ENCODE measurements around the gene IGF2.

The IGF2 gene

DNA sequence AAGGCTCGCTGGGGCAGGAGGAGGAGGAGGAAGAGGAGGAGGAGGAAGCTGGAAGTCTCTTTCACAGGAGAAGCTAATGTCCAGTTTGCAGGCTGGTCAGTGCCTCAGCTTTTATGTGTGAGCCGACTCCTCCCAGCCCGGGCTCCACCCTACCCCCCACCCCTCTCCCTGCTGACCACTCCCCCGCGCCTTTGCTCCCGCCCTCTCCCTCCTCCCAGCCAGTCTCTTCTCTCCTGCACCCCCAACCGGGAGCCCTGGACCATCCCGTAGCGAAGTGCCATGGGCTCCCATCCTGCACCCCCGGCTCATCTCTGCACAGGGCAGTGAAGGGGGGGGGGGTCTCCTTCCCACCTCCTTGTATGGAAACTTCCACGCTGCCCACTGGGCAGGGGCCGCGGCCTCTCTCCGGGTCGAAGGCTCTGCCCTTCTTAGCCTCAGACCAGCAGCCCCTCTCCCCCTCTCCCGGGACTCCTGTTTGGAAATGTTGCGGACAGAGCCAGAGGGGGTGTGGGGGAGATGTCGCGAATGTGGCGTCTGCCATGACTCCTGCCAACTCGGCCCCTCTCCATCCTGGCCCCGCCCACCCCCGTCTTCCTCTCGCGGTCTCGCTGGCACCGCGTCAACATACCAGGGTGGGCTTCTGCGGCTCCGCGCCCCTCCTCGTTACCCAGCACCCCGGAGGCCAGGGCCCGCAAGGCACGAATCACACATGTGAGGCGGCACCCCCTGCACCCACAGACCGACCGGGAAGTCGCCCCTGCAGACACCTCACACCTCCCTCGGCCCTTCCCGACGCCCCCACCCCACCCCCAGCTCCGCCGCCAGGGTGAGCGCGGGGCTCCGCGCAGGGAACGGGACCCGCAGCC, 1.8 kb downstream of the IGF2 start:
- TF ChIP-seq FOXP2 (optimal IDR thresholded peaks at IDR 0.05; ENCODE audit: borderline replicate concordance, extremely low read depth, extremely low read length, insufficient read depth) (no peak), TAF1 (IDR thresholded peaks at IDR 0.05; ENCODE audit: borderline replicate concordance, insufficient read depth, low read length) (peak; percentile 97), POLR2AphosphoS5 (IDR thresholded peaks at IDR 0.05; ENCODE audit: low read depth, low read length) (peak; percentile 100), SIN3A (IDR thresholded peaks at IDR 0.05; ENCODE audit: borderline replicate concordance, insufficient read depth, low read length) (peak; percentile 48; the same call in 1 of the 2 replicates), REST (IDR thresholded peaks at IDR 0.05; ENCODE audit: insufficient read depth in 1 of 2, low read depth in 2 of 2, low read length in 2 of 2) (peak in 1 of 2 experiments; percentile 5; a peak in 1 of 4 replicates)

DNA sequence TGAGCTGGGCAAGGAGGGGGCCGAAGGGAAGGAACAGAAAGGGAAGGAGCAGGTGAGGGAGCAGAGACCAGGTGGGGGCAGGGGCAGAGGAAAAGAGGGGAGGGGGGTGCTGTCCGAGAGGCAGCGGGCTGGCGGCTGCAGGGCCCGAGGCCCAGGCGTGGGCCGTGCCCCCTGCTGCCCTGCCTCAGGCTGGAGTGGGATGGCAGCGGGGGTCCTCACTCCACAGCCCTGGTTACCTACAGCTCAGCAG, 2.3 kb downstream of the IGF2 start:
- TF ChIP-seq REST (IDR thresholded peaks at IDR 0.05; ENCODE audit: insufficient read depth in 1 of 2, low read depth in 2 of 2, low read length in 2 of 2) (no peak), TAF1 (IDR thresholded peaks at IDR 0.05; ENCODE audit: borderline replicate concordance, insufficient read depth, low read length) (no peak), POLR2AphosphoS5 (IDR thresholded peaks at IDR 0.05; ENCODE audit: low read depth, low read length) (no peak), FOXP2 (optimal IDR thresholded peaks at IDR 0.05; ENCODE audit: borderline replicate concordance, extremely low read depth, extremely low read length, insufficient read depth) (no peak), SIN3A (IDR thresholded peaks at IDR 0.05; ENCODE audit: borderline replicate concordance, insufficient read depth, low read length) (no peak)

- TF ChIP-seq SIN3A (IDR thresholded peaks at IDR 0.05; ENCODE audit: borderline replicate concordance, insufficient read depth, low read length) = no peak
- peak; percentile 61; the same call in 1 of the 2 replicates for TF ChIP-seq TAF1 (IDR thresholded peaks at IDR 0.05; ENCODE audit: borderline replicate concordance, insufficient read depth, low read length)
Measured at GRCh38 chr11:2136209-2136951, 2.8 kb downstream of the IGF2 start.

DNA sequence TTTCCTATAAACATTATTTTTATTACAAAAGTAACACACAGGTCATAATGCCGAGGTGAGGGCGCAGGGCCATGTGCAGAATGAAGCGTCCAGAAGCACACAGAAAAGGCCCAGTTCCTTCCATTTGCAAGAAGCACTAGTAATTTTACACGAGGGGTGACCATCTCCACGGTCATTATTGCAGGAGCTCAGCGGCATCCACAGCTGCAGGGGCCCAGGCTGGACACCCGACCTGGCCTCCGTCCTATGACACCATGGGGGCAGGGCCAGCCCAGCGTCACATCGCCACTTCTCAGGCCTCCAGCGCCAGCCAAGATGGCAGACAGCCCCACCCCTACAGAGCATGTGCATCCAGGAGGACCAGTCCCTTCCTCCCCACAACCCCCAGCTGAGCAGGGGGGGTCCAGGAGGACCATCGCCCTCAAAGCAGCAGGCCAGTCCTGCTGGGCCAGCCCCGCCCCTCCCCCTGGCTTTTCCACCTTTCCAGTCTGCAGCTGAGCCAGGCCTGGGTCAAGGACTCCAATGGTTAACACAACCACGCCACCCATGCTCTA, 3.5 kb downstream of the IGF2 start:
- TF ChIP-seq FOXP2 (optimal IDR thresholded peaks at IDR 0.05; ENCODE audit: borderline replicate concordance, extremely low read depth, extremely low read length, insufficient read depth) (no peak), SIN3A (IDR thresholded peaks at IDR 0.05; ENCODE audit: borderline replicate concordance, insufficient read depth, low read length) (peak; percentile 39; the same call in 1 of the 2 replicates), TAF1 (IDR thresholded peaks at IDR 0.05; ENCODE audit: borderline replicate concordance, insufficient read depth, low read length) (no peak), POLR2AphosphoS5 (IDR thresholded peaks at IDR 0.05; ENCODE audit: low read depth, low read length) (peak; percentile 62), REST (IDR thresholded peaks at IDR 0.05; ENCODE audit: insufficient read depth in 1 of 2, low read depth in 2 of 2, low read length in 2 of 2) (no peak)

DNA sequence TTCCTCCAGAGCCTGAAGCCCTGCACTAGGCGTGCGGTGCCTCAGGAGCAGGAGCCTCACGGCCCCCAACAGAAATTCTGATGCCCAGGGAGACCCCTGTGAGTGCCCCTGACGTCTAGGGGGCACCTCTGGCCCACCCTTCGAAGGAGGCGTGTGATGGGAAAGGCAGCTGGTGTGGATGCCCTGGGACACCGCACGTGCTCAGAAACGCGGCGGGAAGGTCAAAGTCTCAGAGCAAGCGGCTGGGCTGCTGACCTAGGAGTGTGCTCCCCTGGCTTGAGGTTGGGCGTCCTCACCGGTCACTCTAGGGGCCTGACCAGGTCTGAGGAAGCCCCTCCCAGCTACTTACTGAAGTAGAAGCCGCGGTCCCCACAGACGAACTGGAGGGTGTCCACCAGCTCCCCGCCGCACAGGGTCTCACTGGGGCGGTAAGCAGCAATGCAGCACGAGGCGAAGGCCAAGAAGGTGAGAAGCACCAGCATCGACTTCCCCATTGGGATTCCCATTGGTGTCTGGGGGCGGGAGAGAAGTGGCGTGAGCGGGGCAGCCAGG, 4.1 kb downstream of the IGF2 start:
- TF ChIP-seq POLR2AphosphoS5 (IDR thresholded peaks at IDR 0.05; ENCODE audit: low read depth, low read length) (no peak; the same call in 1 of the 2 replicates), TAF1 (IDR thresholded peaks at IDR 0.05; ENCODE audit: borderline replicate concordance, insufficient read depth, low read length) (no peak), FOXP2 (optimal IDR thresholded peaks at IDR 0.05; ENCODE audit: borderline replicate concordance, extremely low read depth, extremely low read length, insufficient read depth) (no peak), SIN3A (IDR thresholded peaks at IDR 0.05; ENCODE audit: borderline replicate concordance, insufficient read depth, low read length) (no peak), REST (IDR thresholded peaks at IDR 0.05; ENCODE audit: insufficient read depth in 1 of 2, low read depth in 2 of 2, low read length in 2 of 2) (no peak)
